ENCODE results near the gene ZNF276.

DNA sequence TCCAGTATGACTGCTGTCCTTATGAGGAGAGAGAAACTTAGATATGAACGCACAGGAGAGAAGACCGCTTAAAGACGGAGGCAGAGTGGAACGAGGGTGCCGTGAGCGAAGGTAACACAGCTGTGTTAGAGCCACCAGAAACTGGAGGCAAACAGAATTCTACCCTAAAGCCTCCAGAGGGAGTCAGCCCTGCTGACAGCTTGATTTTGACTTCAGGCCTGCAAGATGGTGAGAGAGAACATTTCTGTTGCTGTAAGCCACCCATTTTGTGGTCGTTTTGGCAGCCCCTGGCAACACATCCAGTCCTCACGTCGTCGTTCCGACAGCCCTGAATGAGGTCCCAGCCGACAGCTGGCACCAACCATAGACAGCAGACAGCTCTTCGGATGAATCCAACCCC is 17.1 kb upstream of the ZNF276 start:
- TF ChIP-seq, protein P1, sequence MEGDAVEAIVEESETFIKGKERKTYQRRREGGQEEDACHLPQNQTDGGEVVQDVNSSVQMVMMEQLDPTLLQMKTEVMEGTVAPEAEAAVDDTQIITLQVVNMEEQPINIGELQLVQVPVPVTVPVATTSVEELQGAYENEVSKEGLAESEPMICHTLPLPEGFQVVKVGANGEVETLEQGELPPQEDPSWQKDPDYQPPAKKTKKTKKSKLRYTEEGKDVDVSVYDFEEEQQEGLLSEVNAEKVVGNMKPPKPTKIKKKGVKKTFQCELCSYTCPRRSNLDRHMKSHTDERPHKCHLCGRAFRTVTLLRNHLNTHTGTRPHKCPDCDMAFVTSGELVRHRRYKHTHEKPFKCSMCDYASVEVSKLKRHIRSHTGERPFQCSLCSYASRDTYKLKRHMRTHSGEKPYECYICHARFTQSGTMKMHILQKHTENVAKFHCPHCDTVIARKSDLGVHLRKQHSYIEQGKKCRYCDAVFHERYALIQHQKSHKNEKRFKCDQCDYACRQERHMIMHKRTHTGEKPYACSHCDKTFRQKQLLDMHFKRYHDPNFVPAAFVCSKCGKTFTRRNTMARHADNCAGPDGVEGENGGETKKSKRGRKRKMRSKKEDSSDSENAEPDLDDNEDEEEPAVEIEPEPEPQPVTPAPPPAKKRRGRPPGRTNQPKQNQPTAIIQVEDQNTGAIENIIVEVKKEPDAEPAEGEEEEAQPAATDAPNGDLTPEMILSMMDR (IDR thresholded peaks at IDR 0.05): no peak
- no peak for TF ChIP-seq POLR2A (IDR thresholded peaks at IDR 0.05)

Measured in thyroid gland (tissue), 4 donors.